ENCODE measurements around the gene FRMD7.

Gene FRMD7

DNA sequence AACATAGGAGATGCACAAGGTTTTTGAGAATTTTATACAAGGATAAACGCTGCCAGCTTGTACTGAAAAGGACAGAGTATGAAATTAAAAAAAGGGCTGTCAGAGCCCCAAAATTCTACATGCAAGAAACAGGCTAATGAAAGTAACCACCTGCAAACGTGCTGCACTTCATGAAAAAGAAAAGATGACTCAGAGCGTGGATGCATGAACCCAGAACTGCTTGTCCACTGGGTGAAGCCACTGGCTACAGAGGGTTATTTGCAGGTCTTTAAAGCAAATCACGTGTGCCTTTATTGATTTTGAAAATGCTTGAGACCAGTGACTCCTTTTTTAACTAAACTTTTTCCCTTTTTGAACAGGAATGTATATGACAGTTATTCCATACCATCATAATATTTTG, 25.3 kb upstream of the FRMD7 start:
- DNase-seq (ENCODE audit: low spot score), result no peak
- TF ChIP-seq, protein P1, sequence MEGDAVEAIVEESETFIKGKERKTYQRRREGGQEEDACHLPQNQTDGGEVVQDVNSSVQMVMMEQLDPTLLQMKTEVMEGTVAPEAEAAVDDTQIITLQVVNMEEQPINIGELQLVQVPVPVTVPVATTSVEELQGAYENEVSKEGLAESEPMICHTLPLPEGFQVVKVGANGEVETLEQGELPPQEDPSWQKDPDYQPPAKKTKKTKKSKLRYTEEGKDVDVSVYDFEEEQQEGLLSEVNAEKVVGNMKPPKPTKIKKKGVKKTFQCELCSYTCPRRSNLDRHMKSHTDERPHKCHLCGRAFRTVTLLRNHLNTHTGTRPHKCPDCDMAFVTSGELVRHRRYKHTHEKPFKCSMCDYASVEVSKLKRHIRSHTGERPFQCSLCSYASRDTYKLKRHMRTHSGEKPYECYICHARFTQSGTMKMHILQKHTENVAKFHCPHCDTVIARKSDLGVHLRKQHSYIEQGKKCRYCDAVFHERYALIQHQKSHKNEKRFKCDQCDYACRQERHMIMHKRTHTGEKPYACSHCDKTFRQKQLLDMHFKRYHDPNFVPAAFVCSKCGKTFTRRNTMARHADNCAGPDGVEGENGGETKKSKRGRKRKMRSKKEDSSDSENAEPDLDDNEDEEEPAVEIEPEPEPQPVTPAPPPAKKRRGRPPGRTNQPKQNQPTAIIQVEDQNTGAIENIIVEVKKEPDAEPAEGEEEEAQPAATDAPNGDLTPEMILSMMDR (IDR thresholded peaks at IDR 0.05; ENCODE audit: extremely low read depth, missing control alignments), result no peak

DNA sequence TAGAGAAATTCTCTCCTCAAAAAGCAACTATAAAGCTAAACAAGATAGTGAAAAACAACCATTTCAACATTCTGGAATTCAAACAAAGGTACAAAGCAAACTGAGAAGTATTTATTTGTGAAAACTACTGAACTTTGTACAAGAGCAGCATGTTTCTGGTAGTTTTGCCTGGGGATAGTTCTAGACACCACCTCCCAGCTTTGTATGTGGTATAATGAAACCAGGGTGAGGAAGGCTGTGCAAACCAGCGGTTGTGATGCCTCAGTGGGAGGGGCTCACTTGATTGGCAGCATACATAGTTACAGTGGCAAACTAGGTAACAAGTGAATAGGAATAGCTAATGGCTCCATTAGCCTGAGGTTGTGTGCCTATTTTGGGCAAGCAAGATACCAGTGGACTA, 18.6 kb upstream of the FRMD7 start:
- TF ChIP-seq, protein P1 (IDR thresholded peaks at IDR 0.05; ENCODE audit: extremely low read depth, missing control alignments), result no peak

DNA sequence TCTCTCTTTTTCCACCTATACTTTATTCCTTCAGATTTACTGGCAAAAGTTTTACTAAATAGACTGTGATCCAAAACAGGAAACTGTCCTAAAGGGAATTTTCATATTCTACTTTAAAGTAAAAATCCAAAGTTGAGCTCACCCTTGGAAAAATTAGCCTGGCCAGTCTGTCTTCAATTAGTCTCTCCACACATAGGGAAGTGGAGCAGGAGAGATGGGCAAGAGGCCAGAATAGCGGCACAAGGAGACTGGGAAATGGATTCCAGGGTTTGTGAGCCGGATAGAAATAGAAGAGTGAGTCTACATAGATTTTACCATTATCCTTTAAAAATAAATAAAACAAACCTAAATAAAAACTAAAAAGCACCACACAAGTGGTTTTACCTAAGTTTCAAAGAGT, 16.2 kb upstream of the FRMD7 start:
- TF ChIP-seq, protein P1 (IDR thresholded peaks at IDR 0.05; ENCODE audit: extremely low read depth, missing control alignments), result no peak
- no peak for DNase-seq (ENCODE audit: low spot score)

More for the DNA sequence above, 18.6 kb upstream of the FRMD7 start:
- DNase-seq (ENCODE audit: low spot score), result no peak

DNA sequence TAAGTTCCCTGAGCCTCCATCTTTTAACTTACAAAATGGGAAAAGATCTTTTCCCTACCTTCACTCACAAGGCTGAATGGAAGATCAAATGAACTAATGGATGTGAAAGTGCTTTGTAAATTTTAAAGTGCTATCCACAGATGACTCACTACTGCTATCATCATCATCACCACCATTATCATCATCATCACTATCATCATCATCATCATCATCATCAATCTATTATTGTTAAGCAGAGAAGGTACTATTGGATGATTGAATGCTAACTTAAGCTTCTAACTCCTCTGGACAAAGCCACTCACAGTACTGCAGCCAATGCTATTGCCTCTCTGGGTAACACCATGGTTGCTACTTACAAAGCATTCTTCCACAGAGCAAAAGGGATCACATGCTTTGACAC, 1.9 kb downstream of the FRMD7 start:
- DNase-seq (ENCODE audit: low spot score), result no peak
- TF ChIP-seq, protein P1 (IDR thresholded peaks at IDR 0.05; ENCODE audit: extremely low read depth, missing control alignments), result no peak

DNA sequence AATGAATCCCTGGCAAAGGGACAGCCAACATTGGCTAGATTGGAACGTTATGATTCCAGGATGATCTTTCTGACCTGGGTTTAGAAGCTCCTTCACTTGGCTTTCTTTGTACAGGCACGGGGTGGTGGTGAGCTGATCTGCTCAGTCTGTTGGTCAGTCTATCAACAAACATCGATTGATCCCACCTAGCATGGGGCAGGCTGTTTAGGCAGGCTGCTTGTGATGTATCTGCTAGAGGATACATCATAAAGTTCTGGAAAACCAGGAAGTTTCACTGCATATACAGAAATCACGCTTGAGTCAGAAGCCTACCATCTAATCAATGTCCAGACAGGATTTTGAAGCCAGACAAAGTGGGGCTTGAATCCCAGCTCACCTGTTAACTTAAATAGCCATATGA, 6.9 kb downstream of the FRMD7 start:
- DNase-seq (ENCODE audit: low spot score), result no peak
- TF ChIP-seq, protein P1 (IDR thresholded peaks at IDR 0.05; ENCODE audit: extremely low read depth, missing control alignments), result no peak

DNA sequence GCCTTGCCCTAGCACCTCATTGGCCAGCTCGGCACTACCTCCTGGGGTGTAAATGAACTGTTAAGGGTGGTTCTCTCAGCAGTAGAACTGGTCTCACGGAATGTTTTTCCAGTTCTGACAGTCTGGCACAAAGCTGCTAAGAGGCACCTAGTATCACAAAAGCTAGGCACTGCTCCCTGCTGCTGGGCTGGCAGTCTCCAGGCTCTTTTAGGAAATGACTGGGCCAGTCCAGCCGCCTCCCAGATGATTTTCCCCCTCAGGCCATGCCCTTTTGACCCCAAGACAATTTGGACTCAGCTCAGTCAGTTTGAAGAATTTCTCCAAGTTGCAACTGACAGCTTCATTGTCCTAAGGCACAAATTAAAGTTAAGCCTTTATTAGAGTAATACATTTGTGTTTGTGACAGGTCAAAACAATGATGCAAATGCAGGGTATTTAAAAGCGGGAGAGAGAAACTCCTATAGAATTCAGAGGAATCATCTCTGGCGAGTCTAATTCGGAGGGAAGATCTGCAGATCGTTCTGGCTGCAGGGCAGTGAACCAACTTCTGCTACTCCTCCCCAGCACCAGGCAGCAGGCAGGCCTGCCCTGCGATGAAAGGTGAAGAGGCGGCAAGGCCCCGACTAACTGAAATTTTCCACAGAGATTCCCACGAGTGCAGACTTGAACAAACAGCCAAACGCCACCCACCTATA, 7.9 kb downstream of the FRMD7 start:
- DNase-seq (ENCODE audit: low spot score), result no peak
- TF ChIP-seq, protein P1 (IDR thresholded peaks at IDR 0.05; ENCODE audit: extremely low read depth, missing control alignments), result no peak

DNA sequence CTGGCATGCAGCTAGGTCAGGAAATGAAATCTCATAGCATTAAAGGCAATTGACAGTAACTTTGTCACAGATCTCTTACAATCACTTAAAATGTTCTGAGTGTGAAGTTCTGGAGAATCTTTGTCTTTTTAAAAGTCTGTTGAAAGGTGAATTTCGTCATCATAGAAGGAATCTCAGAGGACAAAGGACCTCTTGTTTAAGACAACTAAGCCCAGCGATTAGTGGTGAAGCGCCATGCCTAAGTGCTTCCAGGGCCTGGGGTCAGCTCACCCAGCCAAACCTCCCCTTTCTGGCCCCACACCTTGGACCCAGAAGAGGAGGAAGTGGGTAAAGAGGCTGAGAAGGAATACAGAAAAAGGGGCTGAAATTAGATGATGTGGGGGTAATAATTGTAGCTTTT, 8.5 kb downstream of the FRMD7 start:
- no peak for DNase-seq (ENCODE audit: low spot score)
- TF ChIP-seq, protein P1 (IDR thresholded peaks at IDR 0.05; ENCODE audit: extremely low read depth, missing control alignments), result no peak

Measured in GM20000 (cell line).